ENCODE results near the gene XRCC5.

GRCh38 chr2:216188956-216189355 lies 79.8 kb downstream of the XRCC5 start:
- TF ChIP-seq YY1 (IDR thresholded peaks at IDR 0.05; ENCODE audit: insufficient read depth, insufficient read length) (no peak), ZNF274 (IDR thresholded peaks at IDR 0.05; ENCODE audit: low read depth, low read length) (no peak)
